SKM-1 (cell line): Measurements from ENCODE around the gene STEEP1.
A peak's percentile ranks its signal among the peaks of the same experiment; 100 is the strongest.

Source experiments
- DNase-seq: peaks from one replicate; lab custom pipeline; 2025; ENCODE audit not compliant: unreplicated experiment; lab: John Stamatoyannopoulos, UW

STEEP1 gene

DNA sequence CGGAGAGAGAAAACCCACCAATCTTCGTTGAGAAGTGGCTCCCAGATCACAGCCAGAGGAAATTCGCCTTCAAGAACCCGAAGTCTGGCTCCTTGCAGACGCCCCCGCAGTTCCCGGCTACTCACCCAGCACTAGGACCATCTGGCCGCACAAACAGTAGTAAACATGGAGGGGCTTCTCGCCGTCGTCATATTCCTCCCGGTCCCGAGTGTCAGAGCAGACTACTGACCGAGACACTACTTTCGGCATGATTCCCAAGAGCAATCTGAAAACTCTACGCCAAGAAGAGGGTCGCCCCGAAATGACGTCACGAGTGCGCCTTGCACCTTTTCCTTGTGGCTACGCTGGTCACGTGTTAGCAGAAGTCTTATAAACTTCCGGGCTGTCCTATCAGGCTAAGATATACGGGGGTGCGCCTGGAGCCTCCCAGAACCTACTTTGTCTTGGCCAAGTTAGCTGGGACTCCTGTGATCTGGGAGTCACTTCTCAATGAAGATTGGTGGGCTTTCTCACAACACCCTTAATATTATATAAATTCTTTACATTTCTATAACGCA, at the start of gene STEEP1:
Gene STEEP1, minus strand, starts transcription at position 303 of the 557 bp plus-strand sequence. Its CDS starts 54 bp downstream, at position 249.
- peak; percentile 80 for DNase-seq

DNA sequence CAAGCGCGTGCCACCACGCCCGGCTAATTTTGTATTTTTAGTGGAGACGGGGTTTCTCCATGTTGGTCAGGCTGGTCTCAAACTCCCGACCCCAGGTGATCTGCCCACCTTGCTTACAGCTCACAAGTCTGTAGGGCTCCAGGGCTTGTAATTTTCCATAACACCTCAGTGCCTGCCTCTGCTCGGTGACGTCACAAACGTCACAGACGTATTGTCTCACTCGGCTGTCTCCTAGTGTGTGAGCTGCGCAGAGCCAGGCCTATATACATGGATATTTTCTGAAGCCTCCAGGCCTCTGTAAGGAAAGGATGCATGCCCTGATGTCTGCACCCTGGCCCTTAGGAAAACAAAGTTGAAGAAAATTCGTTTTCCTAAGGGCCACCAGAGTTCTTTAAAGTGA, 49.6 kb upstream of the STEEP1 start:
- DNase-seq = no peak

- no peak for DNase-seq
These were observed 41.8 kb upstream of the STEEP1 start for GRCh38 chrX:119607018-119607389.

GRCh38 chrX:119606280-119607017, 41.2 kb upstream of the STEEP1 start, which contains the start of gene NKRF:
Gene NKRF (minus strand): TSS chrX:119606424.
- peak; percentile 79 for DNase-seq

GRCh38 chrX:119605464-119606279, 40.5 kb upstream of the STEEP1 start:
- DNase-seq = no peak

- no peak for DNase-seq
These were observed 39.7 kb upstream of the STEEP1 start for GRCh38 chrX:119604766-119605463.

DNA sequence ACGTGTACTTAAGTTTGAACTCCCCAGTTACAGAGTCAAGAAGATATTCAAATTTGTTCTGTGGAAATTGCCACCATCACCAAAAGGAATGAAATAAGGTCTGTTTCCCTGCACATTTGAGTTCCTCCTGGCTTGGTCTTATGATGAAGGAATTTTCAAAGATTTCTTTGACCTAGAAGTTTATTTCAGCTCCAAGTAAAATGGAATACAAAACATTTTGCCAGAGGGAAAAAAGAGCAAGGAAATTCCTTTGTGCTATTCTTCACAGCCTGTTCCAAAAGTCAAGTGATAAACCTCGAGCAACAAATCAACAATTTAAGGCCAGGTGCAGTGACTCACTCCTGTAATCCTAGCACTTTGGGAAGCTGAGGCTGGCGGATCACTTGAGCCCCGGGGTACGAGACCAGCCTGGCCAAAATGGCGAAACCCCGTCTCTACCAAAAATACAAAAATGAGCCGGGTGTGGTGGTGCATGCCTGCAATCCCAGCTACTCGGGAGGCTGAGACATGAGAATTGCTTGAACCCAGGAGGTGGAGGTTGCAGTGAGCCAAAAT, 37.6 kb upstream of the STEEP1 start:
- DNase-seq = no peak

GRCh38 chrX:119589810-119590209, 24.6 kb upstream of the STEEP1 start:
- no peak for DNase-seq

DNA sequence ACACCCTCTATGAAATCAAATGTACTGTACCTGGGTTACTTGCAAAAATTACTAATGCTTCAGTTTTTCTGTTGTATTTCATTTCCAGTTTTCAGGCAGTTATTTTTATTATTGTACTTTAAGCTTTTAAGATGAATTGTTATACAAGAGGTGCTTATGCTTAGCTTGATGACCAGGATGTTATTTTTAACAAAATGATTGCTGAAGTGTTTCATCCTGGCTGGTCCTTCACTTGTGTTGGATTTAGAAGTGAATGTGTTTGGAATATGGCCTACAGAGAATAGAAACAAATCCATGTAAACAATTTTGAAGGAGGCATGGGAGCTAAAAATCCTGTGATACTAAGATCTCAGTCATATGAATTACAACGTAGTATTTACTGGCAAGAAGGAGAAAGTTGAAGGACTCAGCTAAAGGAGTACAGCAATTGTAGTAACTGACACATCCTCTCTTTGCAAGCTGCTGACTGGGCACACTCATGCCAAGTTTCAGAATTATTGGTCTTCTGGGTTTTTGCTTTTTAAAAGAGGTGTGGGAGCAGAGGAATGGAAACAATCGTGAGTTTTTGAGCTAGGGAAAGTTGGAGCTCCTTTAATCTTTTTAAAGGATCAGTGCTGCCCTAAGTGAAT, 18.3 kb upstream of the STEEP1 start:
- DNase-seq = no peak

DNA sequence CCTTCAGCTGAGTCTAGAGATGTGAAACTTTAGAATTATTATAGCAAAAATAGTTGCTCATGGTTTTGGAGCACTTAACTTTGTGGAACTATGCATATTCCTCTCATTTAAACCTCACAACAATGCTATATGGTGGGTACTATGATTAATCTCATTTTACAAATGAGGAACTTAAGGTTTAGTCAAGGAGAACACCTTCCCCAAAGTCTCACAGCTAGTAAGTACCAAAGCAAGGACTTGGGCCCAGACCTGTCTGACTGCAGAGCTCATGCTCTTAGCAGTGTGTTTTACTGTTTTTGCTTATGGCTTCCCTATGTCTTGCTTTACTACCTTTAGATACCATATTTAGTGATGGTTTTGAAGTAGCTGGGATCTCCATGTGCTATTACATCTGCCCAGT, 14.2 kb upstream of the STEEP1 start:
- DNase-seq = no peak

DNA sequence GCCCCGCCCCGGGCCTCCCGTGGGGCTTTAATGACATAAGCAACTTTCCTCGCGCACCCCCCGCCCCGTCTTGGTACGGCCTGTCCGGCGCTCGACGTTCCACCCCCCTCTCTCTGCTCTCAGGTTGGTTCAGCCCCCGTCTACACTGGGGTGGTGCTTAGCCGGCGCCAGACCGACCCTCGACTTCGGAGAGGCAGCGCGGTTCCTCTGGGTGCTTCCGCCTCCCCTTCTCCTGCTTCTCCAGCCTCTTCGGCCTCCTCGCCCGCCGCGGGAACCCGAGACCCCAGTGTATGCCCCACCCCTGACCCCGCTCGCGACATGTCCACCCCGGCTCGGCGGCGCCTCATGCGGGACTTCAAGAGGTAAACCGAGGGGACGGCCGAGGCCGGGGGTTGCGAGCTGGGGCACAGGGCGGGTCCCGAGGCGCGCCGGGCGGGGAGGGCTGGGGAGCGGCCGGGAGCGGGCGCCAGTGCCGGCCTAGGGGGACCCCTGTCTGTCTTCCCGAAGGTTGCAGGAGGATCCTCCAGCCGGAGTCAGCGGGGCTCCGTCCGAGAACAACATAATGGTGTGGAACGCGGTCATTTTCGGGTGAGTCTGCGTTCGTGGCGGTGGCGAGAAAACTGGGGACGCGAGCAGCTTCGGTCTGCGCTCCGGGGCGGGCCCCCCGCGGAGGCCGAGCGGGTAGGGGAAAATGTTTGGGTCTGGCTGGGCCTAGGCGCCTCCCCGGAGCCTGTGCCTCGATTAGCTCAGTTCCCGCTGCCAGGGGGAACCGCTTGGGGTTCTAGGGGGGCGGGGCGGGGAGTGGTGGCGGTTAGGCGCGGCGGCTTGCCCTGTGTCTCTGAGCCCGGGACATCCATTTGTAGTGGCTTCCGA, 9.4 kb upstream of the STEEP1 start, which contains the start of gene UBE2A:
Gene UBE2A, plus strand, starts transcription at position 170 of the 873 bp plus-strand sequence. Its CDS starts 149 bp downstream, at position 319.
- peak; percentile 56 for DNase-seq

- DNase-seq = no peak
These were observed 8.7 kb upstream of the STEEP1 start for GRCh38 chrX:119573840-119574393.

- DNase-seq = no peak
These were observed 8.0 kb upstream of the STEEP1 start for GRCh38 chrX:119573222-119573621.

GRCh38 chrX:119570351-119570835, 5.2 kb upstream of the STEEP1 start:
- DNase-seq = no peak

GRCh38 chrX:119552508-119552907, 12.7 kb downstream of the STEEP1 start:
- DNase-seq = no peak

DNA sequence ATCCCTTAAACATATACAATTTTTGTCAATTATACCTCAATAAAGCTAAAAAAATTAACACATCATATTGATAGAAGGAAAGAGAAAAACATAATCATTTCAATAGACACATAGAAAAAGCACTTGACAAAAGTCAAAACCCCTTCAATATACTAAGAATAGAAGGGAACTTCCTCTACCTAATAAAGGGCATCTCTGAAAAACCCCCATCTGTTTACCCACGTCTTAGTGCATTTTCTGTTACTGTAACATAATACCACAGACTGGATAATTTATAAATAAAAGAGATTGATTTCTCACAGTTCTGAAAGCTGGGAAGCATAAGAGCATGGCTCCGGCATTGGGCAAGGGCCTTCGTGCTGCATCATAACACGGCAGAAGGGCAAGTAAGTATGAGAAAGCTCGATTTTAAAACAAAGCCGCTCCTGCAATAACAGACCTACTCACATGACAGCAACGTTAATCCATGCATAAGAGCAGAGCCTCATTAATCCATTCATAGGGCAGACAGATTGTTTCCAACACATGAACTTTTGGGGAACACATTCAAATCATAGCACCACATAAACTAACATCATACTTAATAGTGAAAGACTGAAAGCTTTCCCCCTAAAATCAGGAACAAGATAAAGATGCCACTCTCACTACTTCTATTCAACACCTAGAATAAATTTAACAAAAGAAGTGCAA, 15.7 kb downstream of the STEEP1 start:
- DNase-seq = no peak

DNA sequence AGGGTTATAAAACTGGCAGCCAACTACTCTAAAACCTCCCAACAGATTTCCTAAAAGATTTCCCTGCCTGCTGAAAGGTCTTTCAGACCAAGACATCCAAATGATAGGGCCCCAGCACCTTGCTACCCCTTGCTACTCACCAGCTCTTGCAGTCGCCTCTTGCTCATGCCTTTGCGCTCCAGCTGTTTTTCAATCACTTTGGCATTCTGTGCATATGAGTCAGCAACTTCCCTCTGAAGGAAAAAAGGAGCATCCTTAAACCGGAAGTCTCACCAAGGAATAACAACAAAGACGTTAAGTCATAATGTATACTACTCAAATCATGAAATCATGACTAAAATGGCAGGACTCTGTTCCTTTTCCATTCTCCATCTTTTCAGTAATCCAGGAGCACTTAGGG, 24.0 kb downstream of the STEEP1 start:
- no peak for DNase-seq

GRCh38 chrX:119539872-119540271, 25.3 kb downstream of the STEEP1 start:
- DNase-seq = no peak
